SU-DHL-6 (cell line): Measurements from ENCODE around the gene IGF2BP2.

Source experiments
- CTCF ChIP-seq: fragments of 200-600 bp; sonication (generic); IDR thresholded peaks from one replicate; pipeline ENCODE4 v1.5.1; 2017; ENCODE audit warnings: antibody characterized with exemption, mild to moderate bottlenecking, low read length, moderate library complexity; ENCODE audit not compliant: insufficient read depth, poor library complexity, severe bottlenecking
- EZH2phosphoT487 ChIP-seq: fragments of 200-600 bp; sonication (generic), shearing (Covaris generic); conservative IDR thresholded peaks from 2 replicates; pipeline ENCODE4 v1.6.1; 2018; ENCODE audit warnings: mild to moderate bottlenecking, antibody characterized with exemption, low read length, moderate library complexity, mixed read lengths

GRCh38 chr3:185696039-185696438, 128.8 kb downstream of the IGF2BP2 start:
- TF ChIP-seq CTCF (no peak), EZH2phosphoT487 (no peak)
